Activated T-cell treated with anti-CD3 and anti-CD28 coated beads, Interleukin-2, amount 50 U/mL, for 72 hours (primary cell): Measurements from ENCODE around the gene GPRC5D. TPM values are rescaled to one million over a fixed set of nuclear protein-coding genes. Genes with fewer than 3 reads are reported as not detected.
A peak's percentile ranks its signal among the peaks of the same experiment; 100 is the strongest.

Source experiments
- ATAC-seq, 2 donors: fragments of 150-1000 bp; cut with Tn5 transposase; replicated peaks in 1 of 2; 2 replicates each; pipeline ENCODE4 v1.10.0; 2021; ENCODE audit warnings: moderate library complexity in 2 of 2, mild to moderate bottlenecking in 1 of 2
- DNase-seq, 2 donors: peaks; one replicate each; pipeline ENCODE4 v3.0.0; 2021 to 2022; ENCODE audit warnings: mixed read lengths in 1 of 2
- H3K27ac Mint-ChIP-seq: one replicate; pipeline ENCODE4 v1.8.0; 2022; ENCODE audit warnings: mild to moderate bottlenecking, moderate library complexity, mixed read lengths
- H3K27me3 Mint-ChIP-seq: one replicate; pipeline ENCODE4 v1.8.0; 2022; ENCODE audit warnings: low read depth, mixed read lengths
- H3K36me3 Mint-ChIP-seq, 2 donors: one replicate each; pipeline ENCODE4 v1.8.0; 2022; ENCODE audit warnings: mixed read lengths in 2 of 2, mild to moderate bottlenecking in 1 of 2; ENCODE audit not compliant: insufficient read depth in 2 of 2
- H3K4me1 Mint-ChIP-seq: one replicate; pipeline ENCODE4 v1.8.0; 2022; ENCODE audit warnings: low read depth, mixed read lengths
- H3K4me3 Mint-ChIP-seq, 2 donors: one replicate each; pipeline ENCODE4 v1.8.0; 2022; ENCODE audit warnings: mild to moderate bottlenecking in 2 of 2, mixed read lengths in 2 of 2, moderate library complexity in 2 of 2
- H3K9me3 Mint-ChIP-seq, 2 donors: one replicate each; pipeline ENCODE4 v1.8.0; 2022; ENCODE audit warnings: mixed read lengths in 2 of 2
- total RNA-seq, 2 donors: library from RNA; stranded (reverse); gene quantifications; one replicate each; pipeline ENCODE4 v1.2.3, GENCODE V29; 2022

Gene GPRC5D
- total RNA-seq, 2 donors from 2014 or later: not detected

- no peak overlapping the region for H3K27ac Mint-ChIP-seq
- no peaks in the 10 kb centered on the region for H3K9me3 Mint-ChIP-seq
- H3K36me3 Mint-ChIP-seq: no peaks in the 10 kb centered on the region
- peaks cover 45% of the 10 kb centered on the region for H3K27me3 Mint-ChIP-seq
- peaks cover 17% of the 10 kb centered on the region for H3K4me1 Mint-ChIP-seq
- DNase-seq (no peak), ATAC-seq (no peak)
- no peak overlapping the region for H3K4me3 Mint-ChIP-seq
These were observed 59.3 kb downstream of the GPRC5D start for GRCh38 chr12:12892681-12893141.

- Mint-ChIP-seq H3K4me1 (peaks cover 17% of the 10 kb centered on the region), H3K4me3 (peak overlapping the region; percentile 82 to 87), H3K36me3 (no peaks in the 10 kb centered on the region), H3K27me3 (peaks cover 38% of the 10 kb centered on the region), H3K9me3 (no peaks in the 10 kb centered on the region), H3K27ac (no peak overlapping the region)
- ATAC-seq (no peak), DNase-seq (no peak)
These were observed 60.1 kb downstream of the GPRC5D start for GRCh38 chr12:12891881-12892355.

GRCh38 chr12:12891080-12891880 lies 60.7 kb downstream of the GPRC5D start, which contains the start of gene GPRC5A:
TSS of gene GPRC5A (plus strand) at chr12:12891562. CDS start at chr12:12908250, 16,688 bp downstream.
- no peak within 1 kb of the TSS for H3K27ac Mint-ChIP-seq
- H3K9me3 Mint-ChIP-seq: no peaks in the 10 kb centered on the region
- peaks cover 31% of the 10 kb centered on the region for H3K27me3 Mint-ChIP-seq
- no peaks in the 10 kb centered on the region for H3K36me3 Mint-ChIP-seq
- peak within 1 kb of the TSS; percentile 82 to 87 for H3K4me3 Mint-ChIP-seq
- H3K4me1 Mint-ChIP-seq: peaks cover 13% of the 10 kb centered on the region
- peak; percentile 44 to 53 for DNase-seq
- peak; percentile 71 to 78 for ATAC-seq

Other genes starting within 250 kb of the GPRC5D start
- 10 to 100 TPM; 54.2 to 67.2 TPM for gene CDKN1B, start 234.8 kb downstream of the GPRC5D start, total RNA-seq
- gene APOLD1, start 166.5 kb downstream of the GPRC5D start, total RNA-seq: 10 to 100 TPM; 10.4 to 12.8 TPM
- gene DDX47, start 138.8 kb downstream of the GPRC5D start, total RNA-seq: 10 to 100 TPM; 58.2 to 67.8 TPM
- gene GPRC5A, start 60.6 kb downstream of the GPRC5D start, total RNA-seq: under 1 TPM; 0.32 to 0.60 TPM
- 10 to 100 TPM; 28.3 to 30.4 TPM for gene HEBP1, start 48.1 kb upstream of the GPRC5D start, total RNA-seq
- gene FAM234B, start 92.2 kb upstream of the GPRC5D start, total RNA-seq: 1 to 10 TPM; 6.6 to 7.8 TPM
- not detected for gene GSG1, start 151.5 kb upstream of the GPRC5D start, total RNA-seq
- 10 to 100 TPM in 1 of 2 donors, 1 to 10 TPM in 1; 4.2 to 19.2 TPM for gene EMP1, start 244.6 kb upstream of the GPRC5D start, total RNA-seq